ENCODE data around the gene OOSP1.
"Not testable (repeated sequence)": the region's sequence is repeated elsewhere in the genome, so short reads cannot be mapped to it uniquely, and the experiment has no call there.

OOSP1 gene

DNA sequence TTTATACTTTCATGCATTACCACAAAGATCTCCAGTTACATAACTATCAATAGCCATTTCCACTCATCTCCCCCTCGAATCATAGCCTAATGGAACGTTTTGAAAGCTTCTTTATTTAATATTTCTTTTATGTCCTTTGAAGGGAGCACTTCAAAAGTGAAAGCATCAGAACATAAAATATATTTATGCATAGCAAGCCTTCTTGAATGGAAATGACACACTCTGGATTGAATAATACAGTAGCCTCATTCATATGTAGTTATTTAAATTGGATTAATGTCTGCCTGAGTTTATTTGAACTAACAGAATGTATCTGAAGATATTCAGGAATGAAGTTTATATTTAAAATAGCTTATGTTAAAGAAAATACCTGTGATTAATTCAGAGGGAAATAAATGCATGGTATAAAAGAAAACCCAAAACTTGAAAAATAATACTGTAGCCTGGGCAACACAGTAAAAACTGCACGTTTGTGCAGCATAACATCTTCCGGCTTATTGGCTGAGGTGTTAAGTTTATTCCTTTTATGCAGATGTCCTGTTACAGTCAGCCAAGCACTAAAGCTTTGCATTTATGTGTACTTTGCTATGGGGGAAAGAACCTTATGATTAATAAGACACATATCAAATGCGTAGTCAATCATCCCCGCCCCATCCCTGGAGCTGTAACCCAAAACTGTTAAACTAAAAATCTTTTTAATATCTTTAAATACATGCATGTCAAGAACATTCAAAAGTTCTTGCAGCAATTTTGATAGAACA lies 37.7 kb upstream of the OOSP1 start:
- Mint-ChIP-seq H3K4me3 (no peak overlapping the region), H3K27me3 (ENCODE audit: low read depth) (no peaks in the 10 kb centered on the region), H3K36me3 (ENCODE audit: low read depth) (no peaks in the 10 kb centered on the region), H3K27ac (no peak overlapping the region), H3K4me1 (no peaks in the 10 kb centered on the region), H3K9me3 (peaks cover 2% of the 10 kb centered on the region)
- TF ChIP-seq, protein P1, sequence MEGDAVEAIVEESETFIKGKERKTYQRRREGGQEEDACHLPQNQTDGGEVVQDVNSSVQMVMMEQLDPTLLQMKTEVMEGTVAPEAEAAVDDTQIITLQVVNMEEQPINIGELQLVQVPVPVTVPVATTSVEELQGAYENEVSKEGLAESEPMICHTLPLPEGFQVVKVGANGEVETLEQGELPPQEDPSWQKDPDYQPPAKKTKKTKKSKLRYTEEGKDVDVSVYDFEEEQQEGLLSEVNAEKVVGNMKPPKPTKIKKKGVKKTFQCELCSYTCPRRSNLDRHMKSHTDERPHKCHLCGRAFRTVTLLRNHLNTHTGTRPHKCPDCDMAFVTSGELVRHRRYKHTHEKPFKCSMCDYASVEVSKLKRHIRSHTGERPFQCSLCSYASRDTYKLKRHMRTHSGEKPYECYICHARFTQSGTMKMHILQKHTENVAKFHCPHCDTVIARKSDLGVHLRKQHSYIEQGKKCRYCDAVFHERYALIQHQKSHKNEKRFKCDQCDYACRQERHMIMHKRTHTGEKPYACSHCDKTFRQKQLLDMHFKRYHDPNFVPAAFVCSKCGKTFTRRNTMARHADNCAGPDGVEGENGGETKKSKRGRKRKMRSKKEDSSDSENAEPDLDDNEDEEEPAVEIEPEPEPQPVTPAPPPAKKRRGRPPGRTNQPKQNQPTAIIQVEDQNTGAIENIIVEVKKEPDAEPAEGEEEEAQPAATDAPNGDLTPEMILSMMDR (IDR thresholded peaks at IDR 0.05; ENCODE audit: unreplicated experiment in 3 of 3): no peak

GRCh38 chr11:59901306-59901705 lies 36.9 kb upstream of the OOSP1 start:
- TF ChIP-seq, protein P1 (IDR thresholded peaks at IDR 0.05; ENCODE audit: unreplicated experiment in 3 of 3): no peak

GRCh38 chr11:59903569-59903968 lies 34.7 kb upstream of the OOSP1 start:
- H3K27me3 Mint-ChIP-seq (ENCODE audit: low read depth); H3K27ac Mint-ChIP-seq; H3K4me1 Mint-ChIP-seq; H3K4me3 Mint-ChIP-seq; H3K9me3 Mint-ChIP-seq; H3K36me3 Mint-ChIP-seq (ENCODE audit: low read depth): not testable (repeated sequence)

More at GRCh38 chr11:59901306-59901705, 36.9 kb upstream of the OOSP1 start:
- Mint-ChIP-seq H3K4me1 (no peaks in the 10 kb centered on the region), H3K27me3 (ENCODE audit: low read depth) (no peaks in the 10 kb centered on the region), H3K36me3 (ENCODE audit: low read depth) (no peaks in the 10 kb centered on the region), H3K9me3 (peaks cover 5% of the 10 kb centered on the region), H3K4me3 (no peak overlapping the region), H3K27ac (peak overlapping the region in 2 of 3 experiments; percentile 42 to 64)

DNA sequence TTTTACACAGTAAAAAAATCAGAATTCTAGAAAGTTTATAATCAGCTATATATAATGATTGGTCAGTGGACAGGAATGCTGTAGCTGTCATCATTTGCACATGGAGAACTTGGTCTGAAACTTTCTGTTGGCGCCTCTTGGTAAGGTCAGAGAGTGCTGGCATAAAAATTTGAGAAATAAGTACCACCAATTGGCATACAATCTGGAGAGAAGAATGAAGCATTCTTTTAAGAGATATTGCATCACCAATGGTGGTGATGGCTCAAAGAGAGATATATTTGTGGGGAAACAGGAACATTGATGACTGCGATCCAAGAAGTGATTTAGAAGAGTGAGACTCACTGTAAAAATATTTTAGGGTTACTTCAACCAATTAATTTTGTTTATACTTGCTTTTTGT lies 19.8 kb upstream of the OOSP1 start:
- Mint-ChIP-seq H3K4me1 (no peaks in the 10 kb centered on the region), H3K36me3 (ENCODE audit: low read depth) (no peaks in the 10 kb centered on the region), H3K27me3 (ENCODE audit: low read depth) (no peaks in the 10 kb centered on the region), H3K27ac (no peak overlapping the region), H3K4me3 (no peak overlapping the region), H3K9me3 (peaks cover 24% of the 10 kb centered on the region)
- TF ChIP-seq, protein P1 (IDR thresholded peaks at IDR 0.05; ENCODE audit: unreplicated experiment in 3 of 3): no peak

DNA sequence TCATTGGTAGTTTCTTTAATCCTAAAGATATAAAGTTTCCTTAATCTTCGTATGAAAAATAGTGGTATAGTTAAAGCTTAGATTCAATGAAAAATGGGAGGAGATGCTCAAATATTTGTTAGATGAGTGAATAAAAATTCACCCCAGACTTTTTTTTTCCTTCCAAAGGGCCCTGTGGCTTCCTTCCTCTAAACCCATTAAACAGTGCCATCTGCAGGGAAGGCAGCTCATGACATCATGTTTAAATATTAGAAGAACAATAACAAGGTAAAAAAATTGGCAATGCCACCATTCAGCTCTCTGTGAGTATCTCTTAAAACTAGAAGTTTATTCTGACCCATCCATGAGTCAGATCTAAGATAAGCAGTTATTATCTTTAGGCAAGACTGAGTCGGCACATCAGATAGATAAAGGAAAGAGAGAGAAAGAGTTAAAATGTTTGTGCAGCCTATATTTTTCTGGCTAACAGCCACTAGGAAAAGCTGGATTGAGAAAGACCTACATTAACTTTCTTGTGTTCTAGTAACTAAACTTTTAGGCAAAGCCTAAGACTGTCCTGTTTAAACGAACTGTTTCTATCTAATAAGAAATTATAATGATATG lies 19.1 kb upstream of the OOSP1 start:
- TF ChIP-seq, protein P1 (IDR thresholded peaks at IDR 0.05; ENCODE audit: unreplicated experiment in 3 of 3): peak in 2 of 3 experiments; percentile 24 to 49

DNA sequence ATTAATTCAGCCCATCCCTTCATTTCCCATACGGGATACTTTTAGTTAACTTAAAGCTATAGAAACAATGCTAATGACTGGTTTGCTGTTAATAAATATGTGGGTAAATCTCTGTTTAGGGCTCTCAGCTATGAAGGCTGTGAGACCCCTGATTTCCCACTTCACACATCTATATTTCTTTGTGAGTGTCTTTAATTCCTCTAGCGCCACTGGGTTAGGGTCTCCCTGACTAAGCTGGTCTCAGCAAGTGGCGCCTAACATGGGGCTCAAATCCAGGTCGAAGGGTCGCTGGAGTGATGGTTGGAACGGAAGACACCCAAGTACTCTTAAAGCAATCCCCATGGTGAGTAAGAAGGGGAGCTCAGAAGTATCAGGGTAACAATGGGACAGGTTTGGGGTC lies 14.4 kb upstream of the OOSP1 start:
- H3K4me1 Mint-ChIP-seq: no peaks in the 10 kb centered on the region
- TF ChIP-seq, protein P1 (IDR thresholded peaks at IDR 0.05; ENCODE audit: unreplicated experiment in 3 of 3): no peak
- no peaks in the 10 kb centered on the region for H3K36me3 Mint-ChIP-seq (ENCODE audit: low read depth)
- H3K27ac Mint-ChIP-seq: no peak overlapping the region
- peaks cover 40% of the 10 kb centered on the region for H3K9me3 Mint-ChIP-seq
- no peaks in the 10 kb centered on the region for H3K27me3 Mint-ChIP-seq (ENCODE audit: low read depth)
- no peak overlapping the region for H3K4me3 Mint-ChIP-seq

More for the DNA sequence above, 19.1 kb upstream of the OOSP1 start:
- Mint-ChIP-seq H3K27ac (no peak overlapping the region), H3K4me1 (no peaks in the 10 kb centered on the region), H3K4me3 (no peak overlapping the region), H3K9me3 (peaks cover 25% of the 10 kb centered on the region), H3K27me3 (ENCODE audit: low read depth) (no peaks in the 10 kb centered on the region), H3K36me3 (ENCODE audit: low read depth) (no peaks in the 10 kb centered on the region)

Data from nephron (organoid).